ENCODE data around the gene SPATA18.

DNA sequence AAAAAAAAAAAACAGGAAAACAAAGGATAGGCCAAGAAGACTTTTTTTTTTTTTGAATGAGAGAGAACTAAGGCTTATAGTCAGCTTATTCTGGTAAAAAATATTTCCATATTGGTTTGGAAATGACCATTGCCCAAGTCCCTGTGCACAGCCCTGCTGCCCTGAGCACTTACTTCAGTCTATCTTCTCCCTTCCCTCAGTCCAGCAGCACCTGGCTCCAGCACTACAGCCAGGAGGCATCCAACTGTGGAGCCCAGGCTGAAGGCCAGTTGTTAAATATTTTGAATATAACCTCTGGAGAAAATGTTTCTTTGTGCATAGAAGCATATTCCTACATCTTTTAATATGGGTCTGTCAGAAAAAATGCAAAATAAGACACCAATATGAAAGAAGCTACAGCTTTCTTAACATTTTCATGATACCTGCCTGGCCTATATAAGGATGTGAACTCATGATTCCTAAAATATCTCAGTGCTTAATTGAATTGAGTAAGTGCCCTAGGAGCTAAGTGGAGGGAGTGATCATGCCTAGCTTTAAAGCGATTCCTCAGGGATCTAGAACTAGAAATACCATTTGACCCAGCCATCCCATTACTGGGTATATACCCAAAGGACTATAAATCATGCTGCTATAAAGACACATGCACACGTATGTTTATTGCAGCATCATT lies 45.4 kb upstream of the SPATA18 start:
- TF ChIP-seq POLR2AphosphoS5 (IDR thresholded peaks at IDR 0.05) (no peak), POLR2A (IDR thresholded peaks at IDR 0.05) (no peak), EP300 (IDR thresholded peaks at IDR 0.05; ENCODE audit: low read depth) (no peak)
- TF ChIP-seq, protein P1, sequence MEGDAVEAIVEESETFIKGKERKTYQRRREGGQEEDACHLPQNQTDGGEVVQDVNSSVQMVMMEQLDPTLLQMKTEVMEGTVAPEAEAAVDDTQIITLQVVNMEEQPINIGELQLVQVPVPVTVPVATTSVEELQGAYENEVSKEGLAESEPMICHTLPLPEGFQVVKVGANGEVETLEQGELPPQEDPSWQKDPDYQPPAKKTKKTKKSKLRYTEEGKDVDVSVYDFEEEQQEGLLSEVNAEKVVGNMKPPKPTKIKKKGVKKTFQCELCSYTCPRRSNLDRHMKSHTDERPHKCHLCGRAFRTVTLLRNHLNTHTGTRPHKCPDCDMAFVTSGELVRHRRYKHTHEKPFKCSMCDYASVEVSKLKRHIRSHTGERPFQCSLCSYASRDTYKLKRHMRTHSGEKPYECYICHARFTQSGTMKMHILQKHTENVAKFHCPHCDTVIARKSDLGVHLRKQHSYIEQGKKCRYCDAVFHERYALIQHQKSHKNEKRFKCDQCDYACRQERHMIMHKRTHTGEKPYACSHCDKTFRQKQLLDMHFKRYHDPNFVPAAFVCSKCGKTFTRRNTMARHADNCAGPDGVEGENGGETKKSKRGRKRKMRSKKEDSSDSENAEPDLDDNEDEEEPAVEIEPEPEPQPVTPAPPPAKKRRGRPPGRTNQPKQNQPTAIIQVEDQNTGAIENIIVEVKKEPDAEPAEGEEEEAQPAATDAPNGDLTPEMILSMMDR (IDR thresholded peaks at IDR 0.05), result no peak

Measured in transverse colon (tissue), 4 donors.